Cardiac muscle cell (in vitro differentiated cells and primary cell): ENCODE measurements around the gene LPP. TPM values are rescaled to one million over a fixed set of nuclear protein-coding genes. Genes with fewer than 3 reads are reported as not detected.
"Not testable (repeated sequence)": the region's sequence is repeated elsewhere in the genome, so short reads cannot be mapped to it uniquely, and the experiment has no call there.

Experiments
- DNase-seq, 2 donors: peaks; one replicate each; pipeline versions ENCODE4 v3.0.0 to v3.0.0-alpha.2; 2010 to 2017; ENCODE audit warnings: low read depth in 1 of 2, low spot score in 1 of 2
- H3K27ac ChIP-seq: fragments of 200-600 bp; sonication (generic); 2 replicates; pipeline ENCODE4 v1.5.1; 2016
- H3K27me3 ChIP-seq: fragments of 200-600 bp; sonication (generic); 2 replicates; pipeline ENCODE4 v1.6.0; 2016; ENCODE audit warnings: control low read depth
- H3K36me3 ChIP-seq: fragments of 200-600 bp; sonication (generic); 2 replicates; pipeline ENCODE4 v1.5.1; 2016; ENCODE audit warnings: control low read depth
- H3K4me1 ChIP-seq: fragments of 200-600 bp; sonication (generic); 2 replicates; pipeline ENCODE4 v1.8.1; 2017; ENCODE audit warnings: low read depth, mild to moderate bottlenecking, mixed run types
- H3K4me3 ChIP-seq: fragments of 200-600 bp; sonication (generic); 2 replicates; pipeline ENCODE4 v1.5.1; 2016; ENCODE audit warnings: mild to moderate bottlenecking
- H3K9me3 ChIP-seq: fragments of 200-600 bp; sonication (generic); 2 replicates; pipeline ENCODE4 v1.5.1; 2017; ENCODE audit warnings: low read depth, mild to moderate bottlenecking, control low read depth
- CTCF ChIP-seq: IDR thresholded peaks from 2 replicates; pipeline ENCODE4 v1.5.1; 2012; ENCODE audit warnings: low read depth, mild to moderate bottlenecking, low read length
- polyA plus RNA-seq: library from polyadenylated mRNA; unstranded; fragments of >200 nt; fragmentation: Nextera tagmentation; extraction: Ambion mirVana; gene quantifications from 2 replicates; pipeline ENCODE4 v1.2.1, GENCODE V29; 2016
- total RNA-seq: library from RNA; depleted of rRNA; stranded (reverse); fragments of >200 nt; gene quantifications from 2 replicates; pipeline ENCODE4 v1.2.3, GENCODE V29; 2016

Gene LPP
- total and polyA plus RNA-seq, 2 experiments from 2014 or later: 21.4 to 45.2 TPM

GRCh38 chr3:188627652-188628051 lies 473.7 kb downstream of the LPP start:
- no peak for TF ChIP-seq CTCF
- Histone ChIP-seq H3K27ac (no peak overlapping the region), H3K36me3 (no peaks in the 10 kb centered on the region)

GRCh38 chr3:188631291-188632010 lies 477.5 kb downstream of the LPP start:
- no peak overlapping the region for H3K4me3 ChIP-seq
- no peaks in the 10 kb centered on the region for H3K4me1 ChIP-seq
- H3K9me3 ChIP-seq: no peaks in the 10 kb centered on the region
- DNase-seq: no peak
- no peak for TF ChIP-seq CTCF
- H3K27ac ChIP-seq: no peak overlapping the region
- H3K27me3 ChIP-seq: no peaks in the 10 kb centered on the region
- H3K36me3 ChIP-seq: no peaks in the 10 kb centered on the region

More at GRCh38 chr3:188627652-188628051, 473.7 kb downstream of the LPP start:
- Histone ChIP-seq H3K9me3 (no peaks in the 10 kb centered on the region), H3K4me3 (no peak overlapping the region), H3K27me3 (no peaks in the 10 kb centered on the region), H3K4me1 (no peaks in the 10 kb centered on the region)
- DNase-seq: peak in 1 of 2 donors; percentile 20

GRCh38 chr3:188633206-188633605 lies 479.2 kb downstream of the LPP start:
- Histone ChIP-seq H3K27ac (no peak overlapping the region), H3K27me3 (no peaks in the 10 kb centered on the region), H3K4me1 (no peaks in the 10 kb centered on the region), H3K36me3 (no peaks in the 10 kb centered on the region), H3K9me3 (no peaks in the 10 kb centered on the region), H3K4me3 (no peak overlapping the region)
- no peak for TF ChIP-seq CTCF
- DNase-seq: no peak

- Histone ChIP-seq H3K27ac (no peak overlapping the region), H3K36me3 (no peaks in the 10 kb centered on the region), H3K27me3 (no peaks in the 10 kb centered on the region), H3K4me1 (no peaks in the 10 kb centered on the region), H3K9me3 (no peaks in the 10 kb centered on the region), H3K4me3 (no peak overlapping the region)
- TF ChIP-seq CTCF: no peak
- no peak for DNase-seq
These were observed 480.3 kb downstream of the LPP start for GRCh38 chr3:188634285-188634684.

- TF ChIP-seq CTCF: no peak
These were observed 481.5 kb downstream of the LPP start for GRCh38 chr3:188635258-188636042.

GRCh38 chr3:188636292-188636691 lies 482.3 kb downstream of the LPP start:
- not testable (repeated sequence) for H3K27me3 ChIP-seq, H3K36me3 ChIP-seq, H3K4me3 ChIP-seq, H3K27ac ChIP-seq, H3K9me3 ChIP-seq, H3K4me1 ChIP-seq, DNase-seq

More at GRCh38 chr3:188635258-188636042, 481.5 kb downstream of the LPP start:
- Histone ChIP-seq H3K4me1 (no peaks in the 10 kb centered on the region), H3K9me3 (no peaks in the 10 kb centered on the region), H3K27me3 (no peaks in the 10 kb centered on the region), H3K4me3 (no peak overlapping the region), H3K36me3 (no peaks in the 10 kb centered on the region), H3K27ac (no peak overlapping the region)
- peak in 1 of 2 donors; percentile 60 for DNase-seq
